Stimulated activated naive CD8-positive, alpha-beta T cell treated with anti-CD3 and anti-CD28 coated beads, Interleukin-15, Interleukin-2, amounts not matched to agents 100 U/mL and 50 U/mL, for 24 hours (primary cell): ENCODE measurements around the gene TNN.

Experiments
- ATAC-seq: fragments of 150-1000 bp; cut with Tn5 transposase; one replicate; pipeline ENCODE4 v1.10.0; 2021
- DNase-seq: peaks from one replicate; pipeline ENCODE4 v3.0.0; 2021

Gene TNN

DNA sequence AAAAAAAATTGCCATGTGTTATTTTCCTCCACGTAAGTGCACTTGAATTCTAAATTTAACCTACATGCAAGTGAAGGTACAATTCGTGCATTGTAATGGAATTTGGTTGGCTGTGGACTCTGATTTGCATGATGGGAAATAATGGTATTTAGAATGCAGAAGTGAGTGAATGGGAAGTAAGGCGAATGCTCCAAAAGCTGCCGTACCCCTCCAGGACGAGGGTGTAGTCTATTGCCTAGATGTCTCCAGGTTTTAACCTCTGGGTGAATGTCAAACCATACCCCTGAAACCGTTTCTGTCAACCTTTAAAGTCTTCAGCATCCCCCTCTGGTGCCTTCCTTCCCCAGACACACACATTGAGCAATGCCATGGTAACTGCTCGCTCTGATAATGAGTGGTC is 80.4 kb downstream of the TNN start:
- ATAC-seq, result no peak
- DNase-seq, result no peak

DNA sequence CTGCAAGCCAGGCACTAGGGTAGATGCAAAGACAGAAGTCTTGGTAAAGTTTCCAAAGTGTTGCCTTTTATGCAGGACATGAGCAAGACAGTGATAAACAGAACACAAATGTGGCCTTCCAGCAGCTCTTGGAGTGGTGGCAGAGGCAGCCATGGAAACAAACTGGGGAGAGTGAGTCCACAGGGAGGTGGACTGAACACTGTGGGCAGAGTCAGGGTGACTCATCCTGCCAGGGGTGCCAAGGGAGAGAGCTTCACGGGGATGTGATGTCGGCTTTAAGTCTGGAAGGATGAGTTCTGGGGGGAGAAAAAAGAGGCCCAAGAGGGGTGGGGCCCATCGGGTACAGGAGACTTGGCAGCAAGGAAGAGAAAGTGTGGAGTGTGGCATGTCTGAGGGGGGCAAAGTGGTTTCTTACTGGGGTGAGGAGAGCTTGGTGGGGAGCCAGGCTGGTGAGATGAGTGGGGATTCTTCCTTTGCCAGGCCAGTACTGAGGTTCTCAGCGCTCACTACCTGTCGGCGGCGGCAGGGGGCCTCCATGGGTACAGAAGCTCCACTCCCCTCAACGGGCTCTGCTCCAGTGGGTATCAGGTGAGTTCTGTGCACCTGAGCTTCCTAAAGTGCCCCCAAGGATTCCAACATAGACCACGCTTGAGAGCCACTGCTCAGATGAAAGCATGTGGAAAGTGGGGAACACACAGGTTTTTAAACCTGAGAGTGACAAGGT is 83.1 kb downstream of the TNN start:
- DNase-seq, result no peak
- ATAC-seq, result no peak

DNA sequence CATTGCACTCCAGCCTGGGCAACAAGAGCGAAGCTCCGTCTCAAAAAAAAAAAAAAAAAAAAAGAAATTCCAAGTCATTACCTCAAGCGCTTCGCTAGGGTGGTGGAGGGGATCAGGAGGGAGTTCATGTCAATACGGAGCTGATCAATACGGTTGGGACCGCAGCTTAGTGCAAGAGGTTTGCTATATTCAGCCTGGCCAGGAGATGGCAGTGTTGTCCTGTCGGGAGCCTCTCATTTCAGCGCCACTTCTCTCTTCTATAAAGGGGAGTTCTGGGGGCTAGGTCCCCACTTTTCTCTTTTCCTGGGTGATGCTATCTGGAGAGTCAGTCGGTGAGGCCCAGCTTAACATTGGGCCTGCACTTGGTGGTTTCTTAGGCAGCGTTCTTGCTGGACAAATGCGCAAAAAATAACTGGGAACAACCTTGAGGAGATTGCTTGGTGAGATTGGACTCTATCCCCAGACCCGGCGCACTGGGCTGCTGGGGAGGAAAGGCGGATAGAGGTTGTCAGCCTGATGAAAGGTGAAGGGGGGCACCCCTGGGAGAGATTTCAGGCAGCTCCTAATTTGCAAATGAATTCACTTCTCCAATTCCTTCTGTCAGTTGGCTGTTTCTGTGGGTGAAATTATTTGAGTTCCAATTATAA is 84.5 kb downstream of the TNN start:
- DNase-seq, result peak; percentile 77

DNA sequence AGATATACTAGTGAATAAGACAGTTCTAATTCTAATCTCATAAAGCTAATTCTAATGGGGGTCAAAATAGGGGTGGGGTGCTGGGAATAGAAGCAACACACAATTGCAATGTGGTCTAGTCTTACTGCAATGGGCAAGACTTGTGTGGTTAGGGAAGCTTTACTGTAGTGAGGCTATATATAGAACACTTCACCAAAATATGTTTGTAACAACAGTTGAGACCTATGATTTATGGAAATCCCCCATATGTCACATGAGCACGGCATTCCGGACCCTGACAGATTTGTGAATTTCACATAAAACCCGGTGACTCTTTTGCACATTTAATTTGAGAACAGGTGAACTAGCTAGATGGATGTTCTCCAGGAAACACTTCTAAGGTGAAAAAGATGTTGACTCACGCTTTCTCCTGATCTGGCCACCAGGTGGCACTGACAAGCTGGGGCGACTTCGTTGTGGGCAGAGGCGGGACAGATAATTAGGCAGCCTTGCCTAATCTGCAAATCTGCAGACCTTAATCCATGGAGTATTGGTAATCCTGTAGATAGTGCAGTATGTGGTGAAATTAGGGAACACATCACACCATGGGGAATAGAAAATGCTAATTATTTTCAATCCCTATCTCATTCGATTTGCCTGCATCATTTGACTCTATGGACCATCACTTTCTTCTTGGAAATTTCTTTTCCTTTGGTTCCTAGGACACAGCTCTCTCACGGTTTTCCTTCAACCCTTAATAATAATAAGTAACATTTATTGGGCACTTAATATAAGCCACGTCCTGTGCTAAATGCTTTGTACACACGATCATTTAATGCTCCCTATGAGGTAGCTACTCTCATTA is 87.2 kb downstream of the TNN start:
- no peak for ATAC-seq
- DNase-seq, result peak; percentile 80

More for the DNA sequence above, 84.5 kb downstream of the TNN start:
- peak; percentile 64 for ATAC-seq

DNA sequence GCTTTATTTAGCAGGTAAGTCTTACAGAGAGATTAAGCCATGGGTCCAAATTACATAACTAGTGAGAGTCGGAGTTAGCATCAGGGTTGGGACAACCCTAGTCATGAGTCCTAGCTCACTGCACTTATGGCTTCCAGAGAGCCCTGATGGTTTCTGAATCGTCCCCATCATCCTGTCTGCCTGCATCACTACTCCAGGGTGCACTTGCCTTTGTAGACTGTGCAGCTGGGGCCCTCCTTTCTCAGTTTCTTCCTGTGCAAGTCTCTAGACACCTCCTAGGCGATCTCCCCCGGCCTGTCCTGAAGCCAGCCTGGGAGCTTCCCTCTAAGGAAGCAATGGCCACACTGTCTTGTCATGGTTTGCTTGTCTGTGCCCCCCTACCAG is 87.8 kb downstream of the TNN start:
- DNase-seq (no peak), ATAC-seq (no peak)

DNA sequence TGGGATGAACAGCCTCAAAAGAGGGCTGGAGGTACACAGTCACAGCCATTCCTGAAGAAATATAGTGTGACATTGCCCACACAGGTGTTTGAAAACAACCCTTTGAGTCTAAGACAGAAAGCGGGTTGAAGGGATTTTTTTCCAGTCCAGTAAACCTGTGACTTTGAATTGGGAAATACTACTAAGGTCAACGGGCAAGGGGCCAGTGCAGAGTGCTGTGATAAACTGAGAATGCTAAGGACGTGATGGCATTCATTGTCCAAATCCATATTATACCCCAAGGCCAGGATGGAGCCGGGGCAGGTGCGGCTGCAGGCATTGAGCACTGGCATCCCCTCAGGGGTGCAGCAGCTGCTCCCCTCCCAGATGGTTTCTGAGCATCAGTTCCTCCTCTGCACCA is 88.3 kb downstream of the TNN start:
- no peak for ATAC-seq

DNA sequence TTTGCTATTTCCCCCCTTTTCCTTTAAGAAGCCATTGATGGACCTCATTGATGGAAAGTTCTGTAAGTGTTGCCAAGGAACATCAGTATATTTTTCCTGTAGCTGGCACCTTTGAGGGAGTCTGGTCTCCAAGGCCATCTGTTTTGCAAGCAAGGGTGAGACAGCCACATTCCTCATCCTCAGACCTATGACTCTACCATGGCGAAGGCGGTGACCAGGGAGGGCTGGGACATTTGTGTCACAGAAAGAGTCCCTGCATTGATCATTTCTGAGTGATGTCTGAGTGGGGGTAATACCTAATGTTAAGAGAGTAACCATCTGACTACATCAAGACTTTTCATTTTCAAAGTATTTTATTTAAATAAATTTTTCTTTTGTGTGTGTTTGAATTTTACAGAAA is 89.6 kb downstream of the TNN start:
- ATAC-seq (no peak), DNase-seq (no peak)

More for the DNA sequence above, 88.3 kb downstream of the TNN start:
- no peak for DNase-seq

DNA sequence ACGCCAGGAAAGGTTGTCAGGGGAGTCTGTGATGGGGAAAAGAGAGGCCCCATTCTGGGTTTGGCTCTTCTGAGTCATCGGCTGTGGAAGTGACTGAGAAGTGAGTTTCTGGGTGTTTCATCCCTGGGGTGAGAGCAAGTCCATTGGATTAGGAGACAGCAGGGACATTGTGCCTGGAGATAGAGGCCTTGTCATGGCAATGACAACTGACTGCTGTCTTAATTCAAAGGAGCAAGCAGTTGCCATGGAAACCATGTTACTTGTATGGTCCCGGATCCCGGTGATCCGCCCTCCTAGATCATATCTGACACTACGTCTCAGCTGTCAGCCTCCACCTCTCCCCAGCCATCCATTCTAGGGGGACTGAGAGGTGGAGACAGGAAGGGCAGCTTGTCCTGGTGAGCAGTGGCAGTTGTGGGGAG is 90.5 kb downstream of the TNN start:
- DNase-seq (no peak), ATAC-seq (no peak)

DNA sequence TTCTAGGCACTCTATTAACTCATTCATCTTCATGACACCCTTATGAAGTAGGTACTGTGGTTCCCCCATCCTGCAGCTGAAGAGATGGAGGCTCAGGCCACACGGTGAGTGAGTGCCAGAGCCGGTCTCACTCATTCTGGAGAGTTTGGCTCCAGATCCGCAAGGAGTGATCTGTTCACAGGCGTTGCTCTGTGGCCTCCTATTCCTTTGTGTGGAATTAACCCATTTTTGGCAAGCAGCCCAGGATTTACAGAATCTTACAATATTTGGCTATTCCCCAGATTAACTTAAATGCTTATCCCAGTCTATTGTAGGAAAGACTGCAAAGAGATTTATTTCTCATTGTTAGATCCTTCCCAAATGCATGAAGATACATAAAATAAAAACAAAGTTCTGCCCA is 95.3 kb downstream of the TNN start:
- DNase-seq, result no peak
- no peak for ATAC-seq

DNA sequence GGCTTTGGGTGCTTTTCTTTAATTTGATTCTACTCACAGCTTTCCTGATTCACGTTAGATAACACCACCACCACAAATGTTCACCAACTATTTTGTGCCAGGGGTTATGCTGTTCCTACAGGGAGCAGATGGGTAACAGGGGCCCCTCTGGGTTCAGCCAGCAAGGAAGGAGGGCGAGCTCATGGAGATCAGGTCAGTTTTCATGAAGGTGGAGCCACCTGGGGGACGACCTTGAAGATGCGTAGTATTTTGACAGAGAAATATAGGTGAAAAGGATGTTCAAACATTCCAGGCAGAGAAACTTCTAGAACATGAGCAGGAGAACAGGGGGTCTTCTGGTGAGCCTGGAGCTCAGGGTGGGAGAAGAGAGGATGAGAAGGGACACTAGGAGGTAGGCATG is 96.1 kb downstream of the TNN start:
- DNase-seq, result no peak
- no peak for ATAC-seq

DNA sequence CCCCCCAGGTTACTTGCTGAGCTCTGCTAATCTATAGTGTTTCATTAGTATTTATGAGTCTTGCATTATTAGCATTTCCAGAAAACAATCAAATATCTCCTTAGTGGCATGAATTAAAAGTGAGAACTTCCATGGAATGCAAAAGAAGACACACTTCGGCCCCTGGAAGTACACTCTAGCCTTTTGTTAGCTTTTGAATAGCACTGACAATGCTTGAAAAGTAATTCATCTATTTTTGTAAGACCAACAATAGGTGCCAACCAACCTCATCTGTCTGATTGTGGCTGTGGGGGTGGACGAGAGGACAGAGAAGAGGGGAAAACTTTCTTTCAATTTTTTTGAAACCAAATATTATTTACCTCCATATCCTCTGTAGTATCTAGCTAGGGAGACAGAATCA is 97.1 kb downstream of the TNN start:
- DNase-seq (no peak), ATAC-seq (no peak)

DNA sequence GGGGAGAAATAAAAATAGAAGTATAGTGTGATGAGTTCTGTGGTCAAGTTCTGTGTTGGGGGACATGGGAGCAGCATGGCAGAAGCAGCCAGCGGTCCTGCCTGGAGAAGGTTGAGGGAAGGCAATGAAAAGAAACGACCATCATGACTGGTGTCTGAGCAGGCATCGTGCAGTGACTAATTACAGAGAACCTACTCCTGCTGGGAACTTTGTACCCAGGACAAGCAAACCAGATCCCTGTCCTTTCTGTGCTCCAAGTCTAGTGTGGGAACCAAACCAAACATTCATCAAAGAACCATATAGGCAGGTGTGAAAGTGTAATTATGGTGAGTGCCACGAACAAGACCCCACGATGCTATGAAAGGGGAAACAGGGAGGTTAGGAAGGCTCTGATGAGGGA is 99.1 kb downstream of the TNN start:
- ATAC-seq, result no peak
- DNase-seq, result no peak

DNA sequence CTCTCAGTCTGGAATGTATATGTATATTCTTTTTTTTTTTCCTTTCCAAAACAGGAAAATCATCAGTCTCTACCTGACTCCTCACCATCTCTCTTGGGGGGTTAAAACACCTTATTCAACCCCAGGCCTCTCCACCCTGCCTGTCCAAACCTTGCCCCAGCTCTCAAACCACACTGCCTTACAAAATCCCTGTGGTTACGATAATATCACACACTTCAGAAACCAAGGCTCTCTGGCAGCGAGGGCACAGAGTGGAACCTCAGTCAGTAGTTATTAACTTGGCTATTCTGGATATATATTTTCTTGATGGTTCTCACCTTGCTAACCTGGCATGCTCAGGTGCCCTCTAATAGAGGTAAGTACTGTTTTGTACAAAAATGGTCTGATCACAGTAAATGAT is 100.2 kb downstream of the TNN start:
- ATAC-seq (no peak), DNase-seq (no peak)

DNA sequence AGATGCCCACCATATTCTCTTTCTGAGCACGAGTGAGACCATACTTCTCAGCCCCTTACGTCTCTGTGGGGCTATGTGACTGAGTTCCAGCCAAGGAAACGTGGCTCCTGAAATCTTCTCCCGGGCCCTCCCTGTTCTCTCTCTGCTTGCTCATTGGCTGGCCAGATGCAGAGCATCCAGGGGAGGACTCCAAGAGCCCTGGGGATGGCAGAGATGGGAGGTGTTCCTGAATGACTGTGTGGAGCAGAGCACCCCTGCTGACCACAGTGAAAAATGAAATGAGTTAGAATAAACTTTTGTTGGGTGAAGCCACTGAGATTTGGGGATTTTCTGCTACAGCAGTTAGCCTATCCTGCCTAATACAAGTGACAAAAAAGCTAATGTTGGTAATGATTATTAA is 101.1 kb downstream of the TNN start:
- DNase-seq (no peak), ATAC-seq (peak; percentile 55)

DNA sequence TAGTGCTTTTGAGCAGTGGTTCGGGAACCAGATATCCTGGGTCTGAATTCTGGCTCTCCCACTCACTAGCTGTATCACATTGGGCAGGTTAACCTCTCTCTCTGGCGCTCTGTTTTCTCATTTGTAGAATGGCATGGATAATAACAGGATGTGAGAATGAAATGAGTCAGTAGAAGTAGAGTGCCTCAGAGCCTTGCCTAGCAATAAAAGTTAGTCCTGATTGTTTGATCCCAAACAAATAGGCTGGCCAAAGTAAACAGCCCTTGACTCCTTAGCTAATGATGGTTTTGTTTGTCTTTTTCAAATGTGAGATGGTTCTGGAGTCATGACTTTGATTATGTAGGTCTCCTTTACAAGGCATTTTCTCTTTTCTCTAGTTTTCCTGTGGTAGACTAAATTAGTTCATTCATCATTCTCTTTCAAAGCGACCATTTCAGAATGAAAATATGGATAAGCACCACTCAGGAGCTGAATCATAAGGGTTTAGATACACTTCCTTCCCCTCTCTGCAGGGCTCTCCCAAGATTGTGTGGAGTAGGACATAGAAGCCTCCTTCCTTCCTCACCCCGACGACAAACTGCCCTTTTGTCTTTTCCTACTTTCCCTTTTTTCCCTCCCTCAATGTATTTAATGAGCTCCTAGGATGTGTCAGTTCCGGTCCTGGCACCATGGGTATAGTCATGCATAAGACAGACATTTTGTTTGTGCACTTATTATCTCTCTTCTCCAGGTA is 101.8 kb downstream of the TNN start:
- ATAC-seq, result peak; percentile 43

DNA sequence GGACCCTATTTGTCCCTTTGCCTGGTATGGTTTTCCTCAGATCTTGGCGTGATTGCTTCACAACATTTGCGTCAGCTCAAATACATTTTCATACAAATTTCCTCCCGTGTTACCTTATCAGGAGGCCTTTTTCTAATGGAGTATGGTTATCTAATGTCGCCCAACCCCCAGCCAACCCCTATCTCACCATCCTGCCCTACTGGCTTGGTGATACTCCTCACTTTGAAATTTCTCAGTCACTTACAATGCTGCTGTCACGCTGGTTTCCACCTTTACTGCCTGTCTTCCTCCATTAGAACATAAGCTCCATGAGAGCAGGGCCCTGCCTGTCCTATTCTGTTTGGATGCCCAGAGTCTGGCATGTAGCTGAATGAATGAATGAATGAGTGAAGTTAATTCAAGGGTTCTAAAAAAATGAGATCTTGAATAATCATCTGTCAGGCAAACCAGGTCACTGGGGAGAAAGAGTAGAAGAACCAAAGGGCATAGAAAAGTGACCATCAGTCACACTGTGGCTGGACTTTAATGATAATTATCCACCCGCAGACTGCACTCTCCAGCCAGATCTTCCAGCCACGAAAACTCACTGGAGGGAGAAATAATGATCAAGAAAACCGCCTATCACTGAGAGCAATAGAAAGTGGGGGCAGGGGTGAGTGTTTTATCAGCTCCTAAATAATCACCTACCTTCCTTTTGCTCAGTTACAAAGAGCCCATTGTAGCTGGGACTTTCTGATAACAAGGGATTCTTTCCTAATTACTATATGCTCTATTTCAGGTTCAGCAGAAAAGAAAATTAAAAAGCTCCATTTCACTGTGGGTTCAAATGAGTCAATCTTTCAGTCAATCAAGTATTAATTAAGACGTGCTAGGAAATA is 103.6 kb downstream of the TNN start:
- no peak for ATAC-seq
- DNase-seq, result no peak

More for the DNA sequence above, 101.8 kb downstream of the TNN start:
- DNase-seq, result no peak

DNA sequence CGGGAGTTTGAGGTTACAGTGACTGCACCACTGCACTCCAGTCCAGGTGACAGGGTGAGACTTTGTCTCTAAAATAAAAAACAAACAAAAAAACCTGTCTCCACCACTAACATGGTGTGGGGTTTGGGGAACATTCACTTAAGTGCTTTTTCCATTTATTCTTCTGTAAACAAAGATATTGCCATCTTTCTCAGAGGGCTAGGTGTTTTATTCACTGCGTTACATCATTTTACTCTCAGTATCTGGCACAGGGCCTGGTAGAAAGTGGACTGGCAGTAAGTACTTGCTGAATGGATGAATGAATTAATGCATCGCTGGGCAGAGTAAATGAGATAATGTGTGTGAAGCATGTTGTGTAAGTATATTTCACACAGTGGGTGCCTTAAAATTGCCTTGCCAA is 104.9 kb downstream of the TNN start:
- ATAC-seq (no peak), DNase-seq (no peak)

DNA sequence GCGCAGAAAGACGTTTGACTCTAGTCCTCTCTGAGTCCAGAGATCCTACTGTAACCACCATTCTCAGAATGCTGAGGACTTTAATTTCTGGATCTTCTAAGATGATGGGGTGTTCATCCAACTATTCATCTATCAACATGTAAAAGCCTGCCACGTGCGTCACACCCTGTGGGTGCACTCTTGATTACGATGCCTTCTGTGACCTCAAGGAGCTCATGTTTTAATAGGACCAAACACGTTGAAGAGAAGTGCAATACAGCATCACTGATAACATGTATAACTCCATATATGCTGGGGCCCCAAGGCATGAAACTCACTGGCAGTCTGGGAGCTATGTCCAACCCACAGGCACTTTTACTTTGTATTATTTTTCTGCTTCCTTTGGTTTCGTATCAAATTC is 105.9 kb downstream of the TNN start:
- ATAC-seq (no peak), DNase-seq (no peak)

DNA sequence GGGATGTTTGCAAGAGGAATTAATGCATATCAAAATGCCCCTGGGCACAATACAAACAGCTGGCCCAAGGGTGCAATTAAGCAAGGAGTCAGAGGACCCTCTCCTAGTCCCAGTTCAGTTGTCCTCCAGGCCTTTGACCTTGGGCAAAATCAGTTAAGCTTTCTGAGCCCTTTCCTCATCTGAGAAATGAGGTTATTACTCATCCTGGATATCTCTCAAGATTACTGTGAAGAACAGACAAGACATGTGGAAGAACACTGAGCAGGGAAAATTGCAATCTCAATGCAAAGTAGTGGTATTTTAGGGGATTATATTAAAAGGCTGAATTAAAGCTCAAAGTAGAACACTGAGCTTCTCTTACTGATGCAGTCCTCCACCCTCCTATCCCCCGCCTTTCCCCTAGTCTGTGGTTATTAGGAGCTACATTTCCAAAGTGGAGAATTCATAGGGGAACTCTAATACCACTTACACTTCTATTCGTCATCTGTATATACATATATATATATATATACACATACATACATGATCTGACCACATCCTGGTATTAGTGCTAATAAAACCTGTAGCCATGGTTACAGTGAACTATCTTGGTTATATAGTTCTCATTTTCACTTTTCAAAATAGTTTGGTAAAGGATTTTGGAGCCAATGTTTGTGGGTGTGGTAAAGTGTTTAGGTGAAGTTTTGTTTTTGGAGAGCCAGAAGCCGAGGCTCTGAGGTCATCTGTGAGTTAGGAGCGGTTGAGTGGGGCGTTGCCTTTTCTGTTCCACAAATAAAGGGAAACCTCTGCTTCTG is 106.9 kb downstream of the TNN start:
- no peak for ATAC-seq
- no peak for DNase-seq

DNA sequence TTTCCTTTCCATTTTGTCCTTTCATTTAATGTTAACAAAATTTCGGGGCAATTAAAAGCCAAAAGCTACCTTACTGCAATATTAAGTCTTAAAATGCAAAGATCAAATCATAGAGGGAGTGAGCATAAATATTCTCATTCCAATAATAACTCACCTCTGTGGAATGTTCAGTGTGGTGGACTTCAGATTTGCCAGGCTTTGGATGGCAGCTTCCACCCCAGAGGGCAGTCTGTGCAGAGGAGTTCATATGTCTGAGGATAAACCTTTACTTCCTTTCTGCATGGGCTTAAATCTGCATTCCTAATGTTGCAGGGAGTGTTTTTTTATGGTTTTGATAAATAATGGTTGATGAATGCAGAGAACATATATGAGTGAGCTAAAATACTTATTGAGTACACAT is 108.6 kb downstream of the TNN start:
- DNase-seq, result no peak
- ATAC-seq, result no peak

DNA sequence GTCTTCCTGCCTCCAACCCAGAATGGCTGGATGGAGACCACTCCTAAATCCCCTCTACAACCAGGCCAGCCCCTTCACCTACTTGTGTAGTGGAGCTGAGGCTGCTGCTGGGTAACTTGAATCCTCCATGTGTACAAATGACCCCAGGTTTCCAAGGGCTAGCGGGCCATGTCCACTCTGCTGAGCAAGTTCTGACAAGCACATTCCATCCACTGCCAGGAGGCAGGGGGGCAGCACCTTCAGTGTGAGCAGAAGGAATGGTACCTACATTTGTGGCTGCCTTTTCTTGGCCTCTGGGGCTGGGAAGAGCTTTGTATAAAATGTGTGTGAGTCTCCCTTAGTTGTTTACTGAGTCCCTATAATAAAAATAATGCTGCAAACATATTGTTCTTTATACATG is 110.4 kb downstream of the TNN start:
- ATAC-seq, result no peak
- DNase-seq, result no peak
